GM12891 (cell line): Measurements from ENCODE around the gene ABHD17C.

Experiments
- PAX5 ChIP-seq: IDR thresholded peaks from 2 replicates; pipeline ENCODE4 v1.6.1; 2011; ENCODE audit warnings: low read length, moderate library complexity, mild to moderate bottlenecking; ENCODE audit not compliant: insufficient read depth, severe bottlenecking
- POLR2A ChIP-seq: IDR thresholded peaks from 2 replicates; pipeline ENCODE4 v1.6.1; 2011; ENCODE audit warnings: low read depth, low read length, control low read depth
- POLR2AphosphoS5 ChIP-seq: IDR thresholded peaks from 2 replicates; pipeline ENCODE4 v1.6.1; 2011; ENCODE audit warnings: low read depth, low read length, control low read depth
- POU2F2 ChIP-seq: IDR thresholded peaks from 2 replicates; pipeline ENCODE4 v1.6.1; 2011; ENCODE audit warnings: low read depth, mild to moderate bottlenecking, control low read depth, low read length, moderate library complexity
- SPI1 ChIP-seq: IDR thresholded peaks from 2 replicates; pipeline ENCODE4 v1.6.1; 2011; ENCODE audit warnings: low read depth, low read length, control low read depth
- TAF1 ChIP-seq: IDR thresholded peaks from 2 replicates; pipeline ENCODE4 v1.6.1; 2011; ENCODE audit warnings: low read depth, low read length, control low read depth

DNA sequence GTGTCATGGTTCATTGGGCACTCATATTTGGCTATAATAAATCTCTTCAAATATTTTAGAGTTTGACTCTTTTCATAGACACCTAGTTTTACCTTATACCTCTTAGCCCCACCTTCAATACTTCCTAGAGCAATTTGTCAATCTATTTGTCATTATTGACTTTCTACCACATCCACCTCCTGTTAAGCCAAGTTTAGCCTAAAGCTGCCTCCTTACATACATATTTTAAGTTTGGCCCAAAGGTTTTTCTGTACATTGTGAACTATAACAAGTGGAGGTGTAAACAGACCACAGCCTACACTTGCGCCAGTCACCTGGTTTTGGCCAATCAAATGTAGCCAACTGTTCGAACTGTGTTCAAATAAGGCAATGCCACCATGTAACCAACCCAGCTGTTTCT, 18.1 kb upstream of the ABHD17C start:
- TF ChIP-seq TAF1: no peak
- no peak for TF ChIP-seq POLR2AphosphoS5
- TF ChIP-seq PAX5: no peak
- no peak for TF ChIP-seq POLR2A
- no peak for TF ChIP-seq SPI1
- TF ChIP-seq POU2F2: no peak
